IPS-18c (cell line): ENCODE data around the gene LHX8.
A peak's percentile ranks its signal among the peaks of the same experiment; 100 is the strongest.

Source experiments
- H3K4me3 ChIP-seq: 2 replicates; pipeline ENCODE4 v1.7.0; 2013; ENCODE audit warnings: low read depth, mild to moderate bottlenecking, low read length, moderate library complexity; ENCODE audit not compliant: insufficient read depth
- H3K9me3 ChIP-seq: one replicate; pipeline ENCODE4 v1.6.1; 2013; ENCODE audit warnings: mild to moderate bottlenecking, low read length, moderate library complexity; ENCODE audit not compliant: control insufficient read depth, insufficient read depth

The LHX8 gene

GRCh38 chr1:75130865-75131564 is 3.2 kb upstream of the LHX8 start:
- Histone ChIP-seq H3K9me3 (peaks cover 5% of the 10 kb centered on the region), H3K4me3 (peak overlapping the region; percentile 43)

DNA sequence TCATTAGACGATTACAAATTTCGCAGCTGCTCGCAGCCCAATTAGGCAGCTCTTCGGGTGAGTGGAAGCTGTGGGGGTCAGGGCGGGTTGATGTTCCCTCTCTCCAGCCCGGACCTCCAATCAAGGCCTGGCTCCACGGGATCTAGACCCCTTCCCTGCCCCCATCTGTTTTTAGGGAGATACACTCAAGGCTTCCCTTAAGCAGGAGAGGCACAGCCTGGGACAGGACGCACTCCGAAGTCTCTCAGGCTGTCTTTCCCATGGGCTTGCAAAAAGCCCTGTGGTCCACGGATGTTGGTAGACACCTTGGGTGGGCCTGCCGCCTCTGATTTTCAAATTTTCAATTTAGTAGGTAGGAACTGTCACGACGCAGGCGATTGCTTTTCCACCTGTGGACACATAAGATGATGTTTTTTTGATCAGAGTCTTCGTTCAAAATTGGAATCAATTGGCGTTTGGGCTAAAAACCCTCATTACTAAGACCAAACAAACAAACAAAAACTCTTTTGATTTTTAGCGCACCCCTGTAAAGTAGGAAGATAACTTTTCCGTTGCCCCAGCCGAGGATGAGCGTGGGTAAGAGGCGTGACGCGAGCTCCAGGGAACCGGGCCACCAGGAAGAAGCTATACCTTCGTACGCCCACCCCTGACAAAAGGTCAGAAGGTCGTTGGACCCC is 2.5 kb upstream of the LHX8 start:
- H3K9me3 ChIP-seq, result peaks cover 5% of the 10 kb centered on the region
- H3K4me3 ChIP-seq, result peak overlapping the region; percentile 43; the same call in 1 of the 2 replicates

DNA sequence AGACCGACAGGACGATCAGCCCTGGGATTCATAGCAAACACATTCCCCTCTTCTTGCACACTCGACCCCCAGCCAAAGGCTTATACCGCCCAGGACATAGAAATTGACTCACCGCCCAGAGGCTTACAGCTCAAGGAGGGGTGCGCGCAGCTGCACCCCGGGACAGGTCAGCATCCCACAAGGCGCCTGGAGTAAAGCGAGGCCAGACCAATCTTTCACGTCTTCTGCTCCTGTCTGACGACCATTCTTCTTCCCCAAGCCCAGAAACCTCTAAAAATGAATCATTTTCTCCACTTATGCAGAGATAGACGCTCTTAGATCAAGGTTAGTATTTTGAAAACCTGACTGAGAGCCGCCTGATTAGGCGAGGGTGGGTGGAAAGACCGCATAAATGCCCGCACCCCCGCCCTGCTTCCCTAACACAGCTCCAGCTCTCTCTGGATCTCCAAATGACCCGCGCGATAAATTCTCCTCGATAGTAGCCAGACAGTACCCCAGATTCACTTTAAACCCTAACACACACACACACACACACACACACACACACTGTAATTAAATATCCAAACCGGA is 1.9 kb upstream of the LHX8 start:
- peak overlapping the region; percentile 2; the same call in 1 of the 2 replicates for H3K4me3 ChIP-seq
- H3K9me3 ChIP-seq, result peaks cover 5% of the 10 kb centered on the region

DNA sequence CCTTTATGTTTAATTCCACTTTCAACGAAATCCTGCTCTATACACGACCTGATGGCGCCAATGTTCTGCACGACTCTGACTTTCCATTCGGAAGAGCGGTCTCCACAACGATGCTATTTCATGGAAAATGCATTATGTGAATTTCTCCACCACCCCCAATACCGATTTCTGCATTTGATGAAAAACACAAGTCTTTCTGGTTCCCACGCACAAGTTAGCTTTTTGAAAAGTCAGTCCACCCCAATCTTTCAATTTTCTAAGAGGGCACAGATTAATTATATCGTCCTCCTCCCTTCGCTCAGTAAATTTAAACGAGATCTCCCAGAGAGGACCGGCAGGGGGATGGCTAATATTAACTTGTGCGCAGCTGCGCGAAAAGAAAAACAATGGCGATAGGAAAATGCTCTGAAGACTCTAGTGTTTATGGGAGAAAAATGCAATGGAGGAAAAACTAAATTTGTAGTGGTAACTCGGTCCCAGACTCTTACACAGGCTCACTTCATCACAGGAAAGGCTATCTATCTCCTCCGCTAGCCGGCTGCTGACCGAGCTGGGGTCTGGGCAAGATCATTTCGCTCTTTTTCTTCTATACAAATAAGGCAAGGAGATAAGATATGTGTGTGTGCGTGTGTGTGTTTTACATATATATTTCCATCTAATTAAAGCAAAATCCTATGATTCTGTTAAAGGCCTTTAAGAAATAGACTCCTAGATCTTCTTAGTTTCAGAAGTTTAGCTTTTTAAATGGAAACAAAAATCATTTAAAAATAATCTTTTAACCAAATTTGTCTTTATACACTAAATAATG is 1.2 kb upstream of the LHX8 start:
- peaks cover 3% of the 10 kb centered on the region for H3K9me3 ChIP-seq
- peak overlapping the region; percentile 2; the same call in 1 of the 2 replicates for H3K4me3 ChIP-seq

- H3K4me3 ChIP-seq, result peak overlapping the region; percentile 59
- H3K9me3 ChIP-seq, result peaks cover 3% of the 10 kb centered on the region
Measured at GRCh38 chr1:75134647-75135572, 722 bp downstream of the LHX8 start.

DNA sequence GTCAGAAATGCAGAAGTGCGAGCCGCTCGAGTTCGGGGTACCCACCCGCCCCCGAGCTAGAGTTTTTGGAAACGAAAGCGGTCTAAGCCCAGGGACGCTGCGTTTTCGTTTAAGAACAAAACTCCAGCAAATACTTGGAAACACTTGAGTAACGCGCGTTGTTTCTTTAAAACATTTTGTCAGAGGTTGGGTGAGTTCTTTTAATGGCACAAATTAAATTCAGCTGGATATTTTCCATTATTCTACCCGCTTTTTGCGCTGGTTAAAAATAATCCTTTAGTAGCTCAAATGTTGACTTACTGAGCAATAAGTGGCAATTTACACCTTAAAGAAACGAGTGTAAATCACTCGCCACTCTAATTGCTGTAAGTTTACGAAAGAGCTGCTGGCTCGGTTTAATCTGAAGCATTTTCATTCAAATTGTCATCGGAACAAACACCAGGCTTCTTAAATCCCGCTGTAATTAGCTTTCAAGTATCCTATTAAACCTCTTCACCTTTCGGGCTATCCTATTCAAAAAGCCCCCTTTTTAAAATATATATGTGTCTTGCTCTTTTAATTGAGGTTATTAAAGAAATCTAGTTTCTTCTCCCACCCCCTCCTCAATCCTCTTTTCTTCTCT is 1.5 kb downstream of the LHX8 start:
- no peaks in the 10 kb centered on the region for H3K9me3 ChIP-seq
- H3K4me3 ChIP-seq, result peak overlapping the region; percentile 59

DNA sequence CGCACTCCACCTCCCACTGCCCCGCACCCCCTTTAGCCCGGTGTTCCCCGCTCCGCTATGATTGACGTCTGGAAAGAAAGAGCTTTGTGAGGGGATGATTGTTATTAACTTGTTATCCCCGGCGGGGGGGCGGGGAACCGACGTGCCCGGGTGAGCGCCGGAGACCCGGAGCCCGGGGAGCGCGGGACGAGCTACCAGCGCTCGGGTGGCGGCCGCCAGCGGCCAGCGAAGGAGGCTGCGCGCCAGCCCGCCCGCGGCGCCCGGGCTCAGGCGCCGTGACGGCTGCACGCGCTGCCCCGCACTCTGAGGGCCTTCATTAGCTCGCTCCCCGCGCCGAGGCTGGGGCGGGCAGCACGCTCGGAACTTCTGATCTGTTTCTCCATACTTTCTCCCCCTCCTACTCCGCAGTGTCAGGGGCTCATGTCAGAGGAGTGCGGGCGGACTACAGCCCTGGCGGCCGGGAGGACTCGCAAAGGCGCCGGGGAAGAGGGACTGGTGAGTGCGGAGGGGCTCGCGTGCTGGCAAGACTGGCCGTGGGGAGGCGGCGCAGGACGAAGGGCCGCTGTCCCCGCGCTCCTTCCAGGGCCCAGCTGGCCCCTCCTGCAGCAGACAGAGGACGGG is 2.1 kb downstream of the LHX8 start:
- peak overlapping the region; percentile 59 for H3K4me3 ChIP-seq

GRCh38 chr1:75136921-75137641 is 2.9 kb downstream of the LHX8 start:
- Histone ChIP-seq H3K4me3 (peak overlapping the region; percentile 59), H3K9me3 (no peaks in the 10 kb centered on the region)

More for the DNA sequence above, 2.1 kb downstream of the LHX8 start:
- H3K9me3 ChIP-seq, result no peaks in the 10 kb centered on the region

DNA sequence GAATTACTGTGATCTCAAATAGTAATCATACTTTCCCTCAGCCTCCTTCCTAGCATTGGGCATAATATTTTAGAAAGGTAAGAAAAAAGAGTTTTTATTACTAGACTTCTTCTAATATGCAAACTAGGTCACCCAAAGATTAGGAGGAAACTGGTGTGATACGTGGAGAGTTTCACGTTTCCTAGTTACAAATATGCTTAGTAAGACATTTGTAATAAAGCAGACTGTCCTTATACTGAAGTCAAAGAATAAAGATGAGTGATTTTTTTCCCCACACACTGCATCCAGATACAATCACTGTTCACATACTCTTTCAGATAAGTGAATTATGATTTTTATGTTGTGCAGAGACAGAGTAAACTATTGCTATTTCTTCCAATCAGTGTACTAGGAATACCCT is 17.9 kb downstream of the LHX8 start:
- Histone ChIP-seq H3K4me3 (no peak overlapping the region), H3K9me3 (no peaks in the 10 kb centered on the region)

GRCh38 chr1:75159154-75159553 is 25.0 kb downstream of the LHX8 start:
- H3K9me3 ChIP-seq, result no peaks in the 10 kb centered on the region
- H3K4me3 ChIP-seq, result no peak overlapping the region

DNA sequence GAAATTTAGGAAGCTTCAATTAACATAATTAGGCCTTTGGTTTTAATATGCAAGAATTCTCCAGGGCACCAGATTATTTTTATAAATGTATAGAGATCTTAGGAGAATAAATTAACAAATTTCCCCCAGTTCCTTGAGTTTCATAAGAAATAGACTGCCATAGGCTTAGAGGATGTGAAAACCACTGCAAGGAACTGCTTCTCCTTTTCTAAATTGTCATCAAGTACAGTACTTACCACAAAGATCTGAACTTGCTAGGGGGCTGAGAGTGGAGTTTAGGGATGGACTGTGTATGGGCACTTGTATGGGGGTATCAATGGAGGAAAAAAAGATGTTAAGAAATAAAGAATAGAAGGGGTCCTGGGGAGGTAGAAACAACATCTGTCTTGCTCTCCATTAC is 31.1 kb downstream of the LHX8 start:
- Histone ChIP-seq H3K4me3 (no peak overlapping the region), H3K9me3 (no peaks in the 10 kb centered on the region)

DNA sequence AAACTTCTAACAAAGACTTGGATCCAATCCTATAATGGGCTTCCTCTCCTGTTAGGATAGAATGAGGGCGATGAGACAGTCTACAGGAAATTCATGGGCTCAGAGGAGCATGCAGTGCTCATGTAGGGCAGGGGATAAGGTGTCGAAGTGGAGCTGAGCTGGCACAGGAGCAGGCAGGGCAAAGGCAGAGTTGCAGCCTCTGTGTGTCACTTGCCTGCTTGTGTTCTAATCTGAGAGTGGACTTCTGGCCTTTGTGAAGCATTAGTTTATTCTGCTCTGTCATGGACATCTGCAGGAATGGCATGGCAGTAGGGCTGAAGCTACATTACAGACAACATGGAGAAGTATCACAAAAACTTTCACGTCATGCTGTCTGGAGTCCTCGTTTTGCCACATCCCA is 32.6 kb downstream of the LHX8 start:
- H3K9me3 ChIP-seq, result no peaks in the 10 kb centered on the region
- H3K4me3 ChIP-seq, result no peak overlapping the region

GRCh38 chr1:75170011-75170410 is 35.8 kb downstream of the LHX8 start:
- H3K9me3 ChIP-seq, result no peaks in the 10 kb centered on the region
- no peak overlapping the region for H3K4me3 ChIP-seq

DNA sequence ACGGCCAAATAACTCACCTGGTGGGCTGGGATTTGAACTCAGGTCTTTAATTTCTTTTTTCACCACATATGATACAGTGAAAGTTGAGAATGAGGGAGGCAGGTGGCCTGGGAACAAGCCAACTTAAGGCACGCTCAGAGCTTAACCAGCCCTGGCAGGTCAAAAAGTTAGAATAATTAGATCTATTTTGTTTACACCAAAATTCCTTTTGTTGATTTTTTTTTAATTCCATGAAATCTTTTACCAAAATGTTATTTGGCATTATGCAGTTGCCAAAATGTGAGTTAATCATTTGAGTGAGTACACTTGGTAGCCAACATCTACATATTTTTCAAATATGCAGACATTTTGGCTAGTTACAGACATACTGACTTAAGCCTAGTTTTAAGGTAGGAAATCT is 36.8 kb downstream of the LHX8 start:
- no peaks in the 10 kb centered on the region for H3K9me3 ChIP-seq

DNA sequence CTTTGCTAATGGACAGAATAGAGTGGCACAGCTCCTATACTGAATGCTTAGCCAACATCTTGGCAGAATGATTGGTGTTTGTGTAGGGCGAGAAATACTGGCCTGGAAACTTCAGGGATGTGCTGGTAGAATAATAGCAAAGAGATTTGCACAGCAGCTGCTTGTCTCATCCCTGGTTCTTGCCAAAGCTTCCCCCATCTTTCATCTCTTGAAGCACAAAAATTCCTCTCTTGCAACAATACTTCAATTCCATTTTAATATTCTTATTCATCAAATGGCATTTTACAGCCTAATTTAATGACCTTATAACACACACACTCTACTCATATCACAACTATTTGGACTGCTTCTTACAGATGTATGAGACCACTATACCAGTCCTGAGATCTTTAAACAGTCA is 37.7 kb downstream of the LHX8 start:
- H3K4me3 ChIP-seq, result no peak overlapping the region
- no peaks in the 10 kb centered on the region for H3K9me3 ChIP-seq

More for the DNA sequence above, 36.8 kb downstream of the LHX8 start:
- no peak overlapping the region for H3K4me3 ChIP-seq
